Measurements from ENCODE around the gene ANKUB1. TPM values are rescaled to one million over a fixed set of nuclear protein-coding genes. Genes with fewer than 3 reads are reported as not detected.

The ANKUB1 gene
- total RNA-seq, 3 donors from 2014 or later (not counting 1 experiment from before 2014, with no cell fraction given) = not detected

- Mint-ChIP-seq H3K27me3 (ENCODE audit: low read depth in 2 of 2) (no peaks in the 10 kb centered on the region), H3K27ac (no peak overlapping the region), H3K4me1 (peaks cover 23 to 42% of the 10 kb centered on the region in 2 donors), H3K36me3 (peaks cover 7% of the 10 kb centered on the region), H3K9me3 (peaks cover 0 to 2% of the 10 kb centered on the region in 2 donors), H3K4me3 (no peak overlapping the region)
- Histone ChIP-seq H3K36me3 (ENCODE audit: control insufficient read depth, insufficient read depth, low read length) (no peaks in the 10 kb centered on the region), H3K9me3 (ENCODE audit: control insufficient read depth, insufficient read depth, low read length) (peaks cover 10% of the 10 kb centered on the region), H3K27ac (ENCODE audit: low read length) (no peak overlapping the region), H3K4me1 (ENCODE audit: control insufficient read depth, insufficient read depth, low read length) (no peaks in the 10 kb centered on the region), H3K27me3 (ENCODE audit: control insufficient read depth, insufficient read depth, low read length) (no peaks in the 10 kb centered on the region), H3K4me3 (ENCODE audit: low read length) (no peak overlapping the region)
- WGBS (ENCODE audit: insufficient coverage) = no CpG with 5 or more reads among the region's 1 CpG
- intact Hi-C loops (cut with micrococcal nuclease) = no loop called here
- DNase-seq (no peak), ATAC-seq (no peak)
- TF ChIP-seq CTCF (IDR thresholded peaks at IDR 0.05) = no peak
Measured at GRCh38 chr3:149828390-149828789, 36.0 kb upstream of the ANKUB1 start.

- Mint-ChIP-seq H3K27ac (no peak overlapping the region), H3K4me3 (no peak overlapping the region), H3K9me3 (peaks cover 0 to 2% of the 10 kb centered on the region in 2 donors), H3K27me3 (ENCODE audit: low read depth in 2 of 2) (no peaks in the 10 kb centered on the region), H3K4me1 (peaks cover 33 to 54% of the 10 kb centered on the region in 2 donors), H3K36me3 (peaks cover under 1% of the 10 kb centered on the region)
- DNase-seq = no peak
- Histone ChIP-seq H3K27ac (ENCODE audit: low read length) (no peak overlapping the region), H3K36me3 (ENCODE audit: control insufficient read depth, insufficient read depth, low read length) (no peaks in the 10 kb centered on the region), H3K9me3 (ENCODE audit: control insufficient read depth, insufficient read depth, low read length) (peaks cover 10% of the 10 kb centered on the region), H3K4me1 (ENCODE audit: control insufficient read depth, insufficient read depth, low read length) (no peaks in the 10 kb centered on the region), H3K4me3 (ENCODE audit: low read length) (no peak overlapping the region), H3K27me3 (ENCODE audit: control insufficient read depth, insufficient read depth, low read length) (no peaks in the 10 kb centered on the region)
- TF ChIP-seq CTCF (IDR thresholded peaks at IDR 0.05) = no peak
- 75% methylated on average over 3 of the region's 3 CpGs for WGBS (ENCODE audit: insufficient coverage)
- no peak for ATAC-seq
- intact Hi-C loops (cut with micrococcal nuclease) = no loop called here
Measured at GRCh38 chr3:149826636-149827035, 34.3 kb upstream of the ANKUB1 start.

- no peak for DNase-seq
- Mint-ChIP-seq H3K9me3 (peaks cover 0 to 2% of the 10 kb centered on the region in 2 donors), H3K36me3 (no peaks in the 10 kb centered on the region), H3K27me3 (ENCODE audit: low read depth in 2 of 2) (no peaks in the 10 kb centered on the region), H3K27ac (no peak overlapping the region), H3K4me3 (no peak overlapping the region), H3K4me1 (peaks cover 61 to 75% of the 10 kb centered on the region in 2 donors)
- ATAC-seq = no peak
- no peaks in the 10 kb centered on the region for H3K9me3 ChIP-seq (ENCODE audit: control insufficient read depth, insufficient read depth, low read length)
- no peak for TF ChIP-seq CTCF (IDR thresholded peaks at IDR 0.05)
- H3K27me3 ChIP-seq (ENCODE audit: control insufficient read depth, insufficient read depth, low read length) = no peaks in the 10 kb centered on the region
- intact Hi-C loops (cut with micrococcal nuclease) = no loop called here
- H3K27ac ChIP-seq (ENCODE audit: low read length) = no peak overlapping the region
- no peaks in the 10 kb centered on the region for H3K36me3 ChIP-seq (ENCODE audit: control insufficient read depth, insufficient read depth, low read length)
- H3K4me3 ChIP-seq (ENCODE audit: low read length) = no peak overlapping the region
- 95% methylated on average over 3 of the region's 4 CpGs for WGBS (ENCODE audit: insufficient coverage)
- H3K4me1 ChIP-seq (ENCODE audit: control insufficient read depth, insufficient read depth, low read length) = peaks cover 7% of the 10 kb centered on the region
Measured at GRCh38 chr3:149820183-149820582, 27.8 kb upstream of the ANKUB1 start.

- TF ChIP-seq CTCF (IDR thresholded peaks at IDR 0.05) = no peak
- no peak overlapping the region for H3K4me3 ChIP-seq (ENCODE audit: low read length)
- DNase-seq (no peak), ATAC-seq (no peak)
- 72% methylated on average over 1 of the region's 1 CpG for WGBS (ENCODE audit: insufficient coverage)
- H3K9me3 Mint-ChIP-seq = peaks cover 0 to 2% of the 10 kb centered on the region in 2 donors
- peaks cover 7% of the 10 kb centered on the region for H3K4me1 ChIP-seq (ENCODE audit: control insufficient read depth, insufficient read depth, low read length)
- no peaks in the 10 kb centered on the region for H3K9me3 ChIP-seq (ENCODE audit: control insufficient read depth, insufficient read depth, low read length)
- no peak overlapping the region for H3K27ac Mint-ChIP-seq
- no peaks in the 10 kb centered on the region for H3K27me3 ChIP-seq (ENCODE audit: control insufficient read depth, insufficient read depth, low read length)
- no peaks in the 10 kb centered on the region for H3K36me3 Mint-ChIP-seq
- no peak overlapping the region for H3K4me3 Mint-ChIP-seq
- H3K4me1 Mint-ChIP-seq = peaks cover 67 to 83% of the 10 kb centered on the region in 2 donors
- no peaks in the 10 kb centered on the region for H3K36me3 ChIP-seq (ENCODE audit: control insufficient read depth, insufficient read depth, low read length)
- no peak overlapping the region for H3K27ac ChIP-seq (ENCODE audit: low read length)
- no peaks in the 10 kb centered on the region for H3K27me3 Mint-ChIP-seq (ENCODE audit: low read depth in 2 of 2)
- intact Hi-C loops (cut with micrococcal nuclease) = no loop called here
Measured at GRCh38 chr3:149819432-149819831, 27.1 kb upstream of the ANKUB1 start.
